Cerebellar cortex (tissue), 1 donor: ENCODE results near the gene APC2.

Source experiments
- DNase-seq: peaks from one replicate; pipeline ENCODE4 v3.0.0-alpha.2; 2015; ENCODE audit warnings: low spot score

The APC2 gene

GRCh38 chr19:1446713-1447481 is 3.0 kb upstream of the APC2 start:
- peak; percentile 51 for DNase-seq

GRCh38 chr19:1447504-1447903 is 2.4 kb upstream of the APC2 start:
- no peak for DNase-seq

GRCh38 chr19:1447944-1448343 is 2.0 kb upstream of the APC2 start:
- no peak for DNase-seq

- DNase-seq, result peak; percentile 53
Observed at GRCh38 chr19:1450735-1451731, 1.1 kb downstream of the APC2 start.

GRCh38 chr19:1451916-1452801 is 2.2 kb downstream of the APC2 start:
- no peak for DNase-seq

- DNase-seq, result no peak
Observed at GRCh38 chr19:1452802-1453524, 3.0 kb downstream of the APC2 start.

- DNase-seq, result peak; percentile 60
Observed at GRCh38 chr19:1453525-1454364, 3.8 kb downstream of the APC2 start.

- DNase-seq, result no peak
Observed at GRCh38 chr19:1455002-1455335, 5.0 kb downstream of the APC2 start.

GRCh38 chr19:1455336-1456120 is 5.6 kb downstream of the APC2 start:
- peak; percentile 74 for DNase-seq

- no peak for DNase-seq
Observed at GRCh38 chr19:1456121-1456900, 6.4 kb downstream of the APC2 start.

GRCh38 chr19:1457031-1457739 is 7.3 kb downstream of the APC2 start:
- DNase-seq, result no peak

- no peak for DNase-seq
Observed at GRCh38 chr19:1457892-1458291, 8.0 kb downstream of the APC2 start.

GRCh38 chr19:1459479-1459878 is 9.6 kb downstream of the APC2 start:
- DNase-seq, result no peak

GRCh38 chr19:1460033-1460995 is 10.4 kb downstream of the APC2 start:
- DNase-seq, result no peak

- DNase-seq, result peak; percentile 65
Observed at GRCh38 chr19:1461862-1462261, 11.9 kb downstream of the APC2 start.

- peak; percentile 73 for DNase-seq
Observed at GRCh38 chr19:1465191-1466016, 15.5 kb downstream of the APC2 start.
